Measurements from ENCODE around the gene SYT12. TPM values are rescaled to one million over a fixed set of nuclear protein-coding genes. Genes with fewer than 3 reads are reported as not detected.

Gene SYT12
- total and polyA plus RNA-seq, 9 of the 15 experiments (the other 6 are each of a cell fraction or from before 2014, with no cell fraction given), result 0.03 to 0.11 (median 0.03) TPM; not detected in 4

DNA sequence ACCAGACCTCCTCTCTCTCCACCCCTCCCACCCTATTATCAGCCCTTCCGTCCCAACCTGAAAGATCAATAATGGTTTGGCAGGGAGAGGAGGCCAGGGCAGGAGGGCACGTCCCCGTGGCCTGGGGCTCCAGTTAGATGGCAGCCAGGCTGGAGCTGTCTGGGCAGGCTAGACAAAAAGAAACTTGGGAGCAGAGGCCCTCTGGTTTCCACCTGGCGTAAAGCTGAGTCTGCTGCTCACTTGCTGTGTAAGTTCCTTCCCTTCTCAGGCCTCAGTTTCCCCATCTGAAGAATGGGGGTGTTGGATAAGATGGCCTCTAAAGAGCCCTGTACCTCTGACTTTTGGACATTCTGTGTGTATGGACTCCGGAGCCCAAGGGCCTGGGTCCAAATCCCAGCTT lies 30.0 kb downstream of the SYT12 start:
- no peaks in the 10 kb centered on the region for H3K27me3 ChIP-seq (ENCODE audit: control insufficient read depth in 2 of 2, insufficient read depth in 2 of 2, low read length in 2 of 2)
- POLR2A ChIA-PET, result no interaction called here
- H3K4me3 ChIP-seq, result no peak overlapping the region
- no peak overlapping the region for H2AFZ ChIP-seq (ENCODE audit: low read depth, low read length)
- TF ChIP-seq THAP7 (CRISPR knock-in tag; IDR thresholded peaks at IDR 0.05) (no peak), PHTF2 (CRISPR knock-in tag; IDR thresholded peaks at IDR 0.05) (no peak), ZNF507 (tag; conservative IDR thresholded peaks at IDR 0.05) (no peak)
- WGBS (ENCODE audit: insufficient coverage, low coverage, missing lambda C conversion rate), result 38% methylated on average over 5 of the region's 5 CpGs
- in situ Hi-C loops (cut with MboI) (no loop called here), intact Hi-C loops (cut with micrococcal nuclease) (no loop called here)
- H3K9me1 ChIP-seq (ENCODE audit: control insufficient read depth, insufficient read depth, low read length), result no peaks in the 10 kb centered on the region
- H3K79me2 ChIP-seq (ENCODE audit: control insufficient read depth, insufficient read depth, low read length), result no peaks in the 10 kb centered on the region
- no peaks in the 10 kb centered on the region for H4K20me1 ChIP-seq (replicated peaks; ENCODE audit: control insufficient read depth, insufficient read depth, low read length)
- H3K4me2 ChIP-seq (ENCODE audit: insufficient read depth, low read length), result no peak overlapping the region
- FAIRE-seq (no peak), DNase-seq (ENCODE audit: extremely low read depth in 1 of 4, low spot score in 3 of 4) (no peak), ATAC-seq (no peak)
- no peak overlapping the region; a peak in 1 of 4 replicates for H3K9ac ChIP-seq (ENCODE audit: insufficient read depth in 1 of 2, low read depth in 2 of 2, low read length in 2 of 2)
- no peaks in the 10 kb centered on the region for H3K9me3 ChIP-seq (replicated peaks; ENCODE audit: control insufficient read depth, insufficient read depth, low read depth, low read length)
- no peaks in the 10 kb centered on the region for H3K36me3 ChIP-seq (ENCODE audit: control insufficient read depth, insufficient read depth, low read length)
- no peak overlapping the region for H3K27ac ChIP-seq (ENCODE audit: extremely low read depth, low read depth, low read length)
- peaks cover 23 to 44% of the 10 kb centered on the region in 2 experiments for H3K4me1 ChIP-seq (replicated peaks in 1 of 2; ENCODE audit: control insufficient read depth in 2 of 2, insufficient read depth in 2 of 2, low read length in 2 of 2)
- no TSS peak for BruUV-seq (replicated peaks)
- CTCF ChIA-PET (ENCODE audit: low intra/inter-chr PET ratio), result interaction anchor here (0.6 kb wide), 1 partner anchor 219 kb away, joined by 5 read pairs; no protein-coding TSS in a partner anchor

DNA sequence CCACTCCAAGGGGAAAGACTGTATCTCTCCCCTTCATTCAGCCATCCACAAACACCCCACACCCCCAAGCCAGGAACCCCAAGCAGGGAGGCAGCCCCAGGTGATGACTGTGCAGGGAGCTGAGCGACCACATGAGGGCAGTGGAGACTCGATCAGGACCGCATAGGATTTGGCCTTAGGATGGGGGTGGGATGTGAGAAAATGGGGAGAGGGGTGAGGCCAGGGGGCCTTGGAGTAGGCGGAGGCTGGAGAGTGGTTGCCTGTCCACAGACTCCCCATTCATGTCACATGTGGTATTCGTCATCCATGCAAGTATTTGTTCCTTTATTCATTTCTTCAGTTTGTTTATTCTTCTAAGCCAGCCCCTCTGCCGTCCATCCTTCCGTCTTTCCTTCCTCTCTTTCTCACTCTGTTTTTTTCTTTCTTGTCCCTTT lies 31.0 kb downstream of the SYT12 start:
- Histone ChIP-seq H3K9me1 (ENCODE audit: control insufficient read depth, insufficient read depth, low read length) (no peaks in the 10 kb centered on the region), H3K4me3 (no peak overlapping the region), H3K9ac (ENCODE audit: insufficient read depth in 1 of 2, low read depth in 2 of 2, low read length in 2 of 2) (no peak overlapping the region), H3K9me3 (replicated peaks; ENCODE audit: control insufficient read depth, insufficient read depth, low read depth, low read length) (no peaks in the 10 kb centered on the region), H3K27ac (ENCODE audit: extremely low read depth, low read depth, low read length) (no peak overlapping the region), H3K4me2 (ENCODE audit: insufficient read depth, low read length) (no peak overlapping the region), H3K27me3 (ENCODE audit: control insufficient read depth in 2 of 2, insufficient read depth in 2 of 2, low read length in 2 of 2) (no peaks in the 10 kb centered on the region), H2AFZ (ENCODE audit: low read depth, low read length) (peak overlapping the region; percentile 34; the same call in 1 of the 2 replicates), H4K20me1 (replicated peaks; ENCODE audit: control insufficient read depth, insufficient read depth, low read length) (no peaks in the 10 kb centered on the region), H3K79me2 (ENCODE audit: control insufficient read depth, insufficient read depth, low read length) (no peaks in the 10 kb centered on the region), H3K4me1 (replicated peaks in 1 of 2; ENCODE audit: control insufficient read depth in 2 of 2, insufficient read depth in 2 of 2, low read length in 2 of 2) (peaks cover 25 to 39% of the 10 kb centered on the region in 2 experiments), H3K36me3 (ENCODE audit: control insufficient read depth, insufficient read depth, low read length) (no peaks in the 10 kb centered on the region)
- ATAC-seq (peak; percentile 93), DNase-seq (ENCODE audit: extremely low read depth in 1 of 4, low spot score in 3 of 4) (peak; percentile 76 to 90 (median 87)), FAIRE-seq (peak; percentile 90)
- BruUV-seq (replicated peaks), result no TSS peak
- ChIA-PET POLR2A (interaction anchor here (0.6 to 1.1 kb wide), 3 partner anchors 16 to 211 kb away, joined by 3 read pairs; no protein-coding TSS in a partner anchor), CTCF (ENCODE audit: low intra/inter-chr PET ratio) (interaction anchor here (0.6 kb wide), 2 partner anchors 17 to 220 kb away, joined by 3 to 5 read pairs; no protein-coding TSS in a partner anchor)
- intact Hi-C loops (cut with micrococcal nuclease), result loop anchor here (2.0 kb wide), 1 partner anchor 17 kb away; no protein-coding TSS in a partner anchor
- in situ Hi-C loops (cut with MboI), result no loop called here
- WGBS (ENCODE audit: insufficient coverage, low coverage, missing lambda C conversion rate), result 8% methylated on average over 6 of the region's 7 CpGs
- TF ChIP-seq TBL1XR1 (IDR thresholded peaks at IDR 0.05; ENCODE audit: low read length in 2 of 2) (0 out of 4 replicates have a peak, but pooled peaks of 1 of the 2 experiments have one; percentile 16), SMC3 (conservative IDR thresholded peaks at IDR 0.05; ENCODE audit: insufficient read depth, low read depth, low read length) (peak; percentile 70), HNRNPUL1 (IDR thresholded peaks at IDR 0.05; ENCODE audit: low read length) (no peak), MCM5 (IDR thresholded peaks at IDR 0.05; ENCODE audit: low read depth) (no peak), CTBP1 (IDR thresholded peaks at IDR 0.05; ENCODE audit: borderline replicate concordance) (peak; percentile 57; the same call in 1 of the 2 replicates), CREM (IDR thresholded peaks at IDR 0.05; ENCODE audit: low read depth) (peak; percentile 77), ZNF3 (CRISPR knock-in tag; IDR thresholded peaks at IDR 0.05) (no peak), ZNF24 (IDR thresholded peaks at IDR 0.05) (0 out of 2 replicates have a peak, but pooled peaks have one; percentile 18), ZNF740 (CRISPR knock-in tag; IDR thresholded peaks at IDR 0.05) (peak; percentile 40; the same call in 1 of the 2 replicates), ZNF740 (tag; IDR thresholded peaks at IDR 0.05) (no peak), SRF (CRISPR knock-in tag; IDR thresholded peaks at IDR 0.05) (peak in 1 of 2 experiments; percentile 60; a peak in 1 of 4 replicates), MAX (CRISPR knock-in tag; IDR thresholded peaks at IDR 0.05) (0 out of 2 replicates have a peak, but pooled peaks have one; percentile 18)

Measured in K562 (cell line).